ENCODE measurements around the gene VAPA.

Gene VAPA

DNA sequence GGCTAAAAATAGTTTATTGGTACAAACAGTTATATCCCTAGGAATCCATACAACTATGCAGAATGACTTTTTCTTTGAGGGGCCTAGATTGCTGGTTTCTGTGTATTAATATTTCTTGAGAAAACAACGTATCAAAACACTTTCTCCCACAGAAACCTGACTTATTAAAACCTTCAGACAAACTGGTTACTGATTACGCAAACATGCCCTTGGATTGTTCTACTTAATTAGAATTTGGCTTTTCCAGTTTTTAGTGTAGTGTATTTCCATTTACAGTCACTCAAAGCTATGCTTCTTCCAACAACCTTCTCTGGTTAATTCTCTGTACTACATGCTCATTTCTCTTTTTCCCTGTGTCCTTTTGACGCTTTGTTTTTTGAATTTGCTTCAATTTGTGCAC lies 20.0 kb downstream of the VAPA start:
- DNase-seq = no peak

DNA sequence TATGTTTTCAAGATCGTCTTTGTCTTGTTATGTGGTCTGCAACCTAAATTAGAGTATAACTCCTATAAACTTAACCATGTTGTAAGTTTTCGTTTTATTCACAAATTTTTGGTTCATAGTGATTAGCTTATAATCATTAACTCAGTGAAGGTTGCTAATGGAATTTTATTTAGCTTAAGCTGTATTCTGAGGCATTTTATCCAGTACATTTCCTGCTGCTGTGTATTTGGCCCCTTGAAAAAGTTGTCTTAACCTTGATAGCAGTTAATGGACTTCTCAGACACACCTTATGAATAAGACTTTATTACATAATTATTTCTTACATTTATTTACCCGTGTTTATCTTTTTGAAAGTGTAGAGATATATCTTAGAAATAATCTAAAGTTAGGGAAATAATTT lies 20.5 kb downstream of the VAPA start:
- DNase-seq = no peak

DNA sequence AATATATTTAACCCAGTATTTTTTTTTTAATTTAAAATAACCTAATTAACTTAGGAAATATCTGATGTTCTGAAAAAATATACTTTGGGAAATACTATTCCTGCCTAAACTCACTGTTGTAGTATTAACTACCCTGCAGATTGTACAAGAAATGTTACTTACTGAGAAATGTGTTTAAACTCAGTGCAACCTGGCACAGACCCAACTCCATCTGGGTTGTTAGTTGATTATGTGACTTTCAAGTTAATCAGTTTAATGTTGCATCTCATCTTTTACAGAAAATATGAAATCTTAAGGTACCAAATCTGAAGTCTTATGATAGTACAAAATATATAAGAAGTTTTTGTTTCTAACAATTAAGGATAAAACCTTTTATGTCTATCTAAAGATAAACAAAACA lies 27.3 kb downstream of the VAPA start:
- peak in 5 of 58 donors; percentile 2 to 50 (median 7) for DNase-seq

DNA sequence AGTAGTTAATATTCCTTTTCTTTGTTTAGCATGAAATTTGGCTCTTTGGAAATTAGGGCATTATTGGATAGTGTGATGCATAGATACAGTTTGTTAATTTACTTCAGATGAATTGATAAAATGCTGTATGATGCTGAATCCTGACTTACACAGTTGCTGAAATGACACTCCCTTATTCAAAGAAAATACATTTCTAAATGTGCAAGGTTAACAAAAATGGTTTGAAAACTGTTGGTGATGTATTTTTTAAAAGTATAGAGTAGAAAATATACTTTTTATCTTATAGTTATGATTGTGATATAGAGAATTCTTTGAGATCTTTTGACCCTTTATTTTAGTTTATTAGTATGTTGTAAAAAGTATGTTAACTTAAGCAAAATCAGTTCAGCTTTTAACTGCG lies 27.8 kb downstream of the VAPA start:
- no peak for DNase-seq

DNA sequence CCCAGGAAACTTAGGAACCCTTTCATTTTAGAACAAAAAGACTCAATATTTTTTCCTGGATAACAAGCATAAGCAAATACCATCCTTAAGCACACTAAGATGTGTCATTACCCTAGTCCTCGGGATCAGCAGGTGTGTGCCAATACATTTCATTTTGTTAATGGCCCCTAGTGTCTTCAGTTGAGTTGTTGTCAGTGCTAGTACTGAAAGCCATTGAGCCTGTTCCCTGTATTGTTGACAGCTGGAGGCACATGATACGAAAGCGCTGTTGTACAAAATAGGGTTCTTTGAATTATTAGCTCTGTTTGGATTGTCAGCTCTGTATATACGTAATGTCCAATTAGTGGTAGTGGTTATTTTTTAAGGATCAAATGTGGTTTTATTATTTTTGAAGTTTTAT lies 29.5 kb downstream of the VAPA start:
- DNase-seq = peak in 8 of 58 donors; percentile 7 to 61 (median 12)

DNA sequence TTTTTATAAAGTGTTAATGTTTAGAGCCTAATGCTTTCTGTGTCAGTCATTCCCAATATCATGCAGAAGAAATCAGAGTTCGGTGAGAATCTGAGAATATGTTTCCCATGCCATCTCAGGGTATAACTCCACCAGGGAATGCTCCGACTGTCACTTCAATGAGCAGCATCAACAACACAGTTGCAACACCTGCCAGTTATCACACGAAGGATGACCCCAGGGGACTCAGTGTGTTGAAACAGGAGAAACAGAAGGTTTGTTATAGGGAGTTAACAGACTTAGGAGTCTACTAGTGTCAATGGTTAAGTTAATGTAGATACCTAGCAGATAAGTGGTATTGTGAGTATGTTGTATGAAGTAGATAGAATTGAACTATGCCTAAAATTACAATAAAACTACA lies 31.0 kb downstream of the VAPA start:
- no peak for DNase-seq

DNA sequence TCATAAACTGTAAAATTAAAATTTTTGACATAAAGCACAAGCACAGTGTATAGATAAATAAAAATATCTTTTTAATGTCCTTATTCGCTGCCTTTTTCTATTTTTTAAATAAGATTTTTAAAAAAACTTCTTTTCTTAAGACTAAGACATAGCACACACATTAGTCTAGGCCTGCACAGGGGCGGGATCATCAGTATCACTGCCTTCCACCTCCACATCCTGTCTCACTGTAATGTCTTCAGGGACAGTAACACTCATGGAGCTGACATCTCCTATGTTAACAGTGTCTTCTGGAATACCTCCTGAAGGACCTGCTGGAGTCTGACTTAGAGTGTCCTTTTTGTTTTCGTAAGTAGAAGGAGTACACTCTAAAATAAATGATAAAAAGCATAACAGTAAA lies 33.0 kb downstream of the VAPA start:
- no peak for DNase-seq

DNA sequence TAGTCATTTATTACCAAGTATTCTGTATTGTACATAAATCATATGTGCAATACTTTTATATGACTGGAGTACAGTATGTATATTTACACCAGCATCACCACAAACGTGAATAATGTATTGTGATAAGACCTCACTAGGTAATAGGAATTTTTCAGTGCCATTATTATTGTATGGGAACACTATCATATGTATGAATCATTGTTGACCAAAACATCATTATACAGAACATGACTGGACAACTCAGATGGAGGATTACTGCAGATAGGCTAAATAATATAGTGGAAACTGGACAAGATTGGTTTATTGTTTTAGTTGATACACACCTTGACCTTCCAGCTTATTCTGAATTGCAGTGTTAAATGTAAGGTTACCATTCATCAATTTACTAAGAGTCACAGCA lies 33.4 kb downstream of the VAPA start:
- no peak for DNase-seq

DNA sequence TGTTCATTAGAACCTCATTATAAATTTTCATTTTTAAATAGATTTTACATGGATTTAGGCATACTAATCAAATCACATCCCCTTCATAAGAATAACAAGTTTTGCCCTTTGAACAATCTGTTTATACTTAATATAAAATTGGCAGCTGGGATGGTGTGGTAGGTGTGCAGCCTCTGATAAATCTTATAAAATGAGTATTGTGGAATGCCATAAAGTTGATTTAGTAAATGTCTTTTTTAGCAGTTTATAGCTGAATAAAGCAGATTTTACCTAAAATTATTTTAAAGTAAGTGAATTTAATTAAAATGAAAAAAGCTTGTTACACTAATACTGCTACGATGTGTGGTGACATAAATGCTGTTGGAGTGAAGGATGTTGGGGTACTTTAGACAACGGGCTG lies 35.5 kb downstream of the VAPA start:
- no peak for DNase-seq

DNA sequence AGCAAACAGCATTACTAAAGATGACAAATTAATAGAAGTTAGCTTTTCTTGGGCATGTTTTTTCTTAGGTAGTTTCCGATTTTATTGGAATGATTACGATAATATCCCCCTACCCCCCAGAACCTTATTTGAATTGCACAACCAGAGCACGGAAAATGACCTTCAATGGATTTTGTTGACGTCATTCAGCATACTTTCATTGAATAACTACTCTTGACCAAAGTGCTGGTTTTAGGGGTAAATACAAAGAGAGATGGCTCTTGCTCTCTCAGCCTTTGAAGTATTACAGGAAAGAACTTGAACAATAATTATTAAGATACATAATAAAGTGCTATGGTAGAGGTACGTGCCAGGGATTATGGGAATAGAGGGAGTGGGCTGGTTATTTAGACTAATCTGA lies 36.0 kb downstream of the VAPA start:
- no peak for DNase-seq

DNA sequence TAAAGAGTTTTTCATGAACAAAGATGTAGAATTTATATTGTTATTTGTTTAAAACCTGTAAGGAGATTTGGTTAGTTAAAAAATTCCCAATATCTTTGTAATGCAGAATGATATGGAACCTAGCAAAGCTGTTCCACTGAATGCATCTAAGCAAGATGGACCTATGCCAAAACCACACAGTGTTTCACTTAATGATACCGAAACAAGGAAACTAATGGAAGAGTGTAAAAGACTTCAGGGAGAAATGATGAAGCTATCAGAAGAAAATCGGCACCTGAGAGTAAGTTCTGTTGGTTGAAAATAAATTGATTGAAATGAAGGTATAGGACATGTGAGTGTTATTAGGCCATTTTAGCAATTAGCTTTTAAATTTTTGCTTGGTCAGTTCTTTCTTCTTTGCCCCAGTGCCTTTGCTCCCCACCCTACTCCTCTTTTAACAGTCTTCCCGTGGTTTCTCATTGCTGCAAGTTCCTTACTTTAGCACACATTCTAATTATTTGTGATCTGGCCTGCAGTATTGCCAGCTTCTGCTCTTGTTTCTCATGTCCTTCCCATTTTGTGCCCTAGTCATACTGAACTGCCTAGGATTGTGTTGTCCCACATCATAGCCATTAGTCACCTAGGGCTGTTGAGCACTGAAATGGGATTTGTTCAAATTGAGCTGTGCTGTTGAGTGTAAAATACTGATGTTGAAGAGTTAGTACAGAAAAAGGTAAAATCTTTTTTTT lies 36.6 kb downstream of the VAPA start:
- no peak for DNase-seq

DNA sequence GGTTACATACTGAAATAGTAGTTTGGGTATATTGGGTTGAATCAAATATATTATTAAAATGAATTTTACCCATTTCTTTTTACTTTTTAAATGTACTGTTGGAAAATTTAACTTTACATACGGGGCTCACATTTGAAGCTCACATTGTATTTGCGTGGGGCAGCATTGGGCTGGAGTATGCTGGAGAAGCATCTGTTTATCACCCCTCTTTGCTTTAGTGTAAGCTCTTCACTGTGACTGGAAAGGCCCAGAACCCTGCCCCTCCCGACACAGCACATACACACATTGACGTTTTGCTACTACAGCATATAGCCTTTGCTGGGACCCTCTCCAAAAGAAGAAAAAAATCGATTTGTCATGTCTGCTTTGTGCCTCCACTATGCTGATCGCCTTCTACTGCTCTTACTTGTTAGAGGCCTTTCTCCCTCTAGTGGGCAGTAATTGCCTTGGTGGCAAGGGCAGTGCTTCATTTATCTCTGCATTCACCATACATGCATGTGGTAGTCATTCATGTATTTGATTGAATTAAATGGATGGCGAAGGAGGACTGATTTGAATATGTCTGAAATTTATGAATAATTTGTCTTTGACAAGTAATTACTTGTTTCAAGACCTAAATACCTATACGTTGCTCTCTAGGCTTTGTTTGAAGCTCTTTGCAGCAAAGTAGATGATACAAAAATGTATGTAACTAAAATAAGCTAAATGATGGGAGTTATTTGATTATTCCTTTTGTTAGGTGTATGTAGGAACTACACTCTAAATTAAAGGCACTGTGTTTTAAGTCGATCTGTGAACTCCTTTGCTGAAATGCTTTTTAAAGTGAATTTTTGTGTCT lies 37.4 kb downstream of the VAPA start:
- DNase-seq = peak in 17 of 58 donors; percentile 7 to 66 (median 20)

DNA sequence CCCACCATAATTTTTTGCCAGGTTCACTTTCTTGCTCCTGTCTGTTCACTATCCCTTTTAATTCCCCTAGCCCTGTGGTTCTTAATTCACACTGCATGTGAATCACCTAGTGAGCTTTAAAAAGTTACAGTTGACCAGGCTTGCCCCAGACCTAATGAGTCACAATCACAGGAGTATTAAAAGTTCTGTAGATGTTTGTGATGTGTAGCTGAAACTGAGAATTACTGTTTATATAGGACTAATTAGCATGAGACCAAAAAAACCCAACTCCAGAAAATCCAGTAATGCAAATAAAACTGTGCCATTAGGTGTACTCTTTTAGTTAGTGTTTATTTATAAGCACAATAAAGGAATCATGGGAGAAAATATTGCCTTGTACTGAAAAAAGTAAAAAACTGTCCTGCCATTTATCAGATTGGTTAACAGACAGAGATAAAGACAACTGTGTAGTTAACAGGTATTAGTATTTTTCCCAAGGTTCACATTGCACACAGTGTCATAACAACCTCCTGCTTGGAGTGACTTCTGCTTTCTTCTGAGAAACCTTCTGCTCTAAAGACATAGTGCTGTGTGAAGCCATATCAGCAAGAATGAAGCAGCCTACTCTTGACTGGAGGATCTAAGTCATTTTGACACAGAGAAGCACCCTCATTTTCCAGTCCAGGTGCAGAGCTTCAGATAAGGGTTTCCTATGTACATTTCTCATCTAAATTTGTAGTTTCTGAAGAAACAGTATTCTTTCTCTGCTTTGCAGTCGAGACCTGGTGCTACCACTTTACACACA lies 39.0 kb downstream of the VAPA start:
- no peak for DNase-seq

DNA sequence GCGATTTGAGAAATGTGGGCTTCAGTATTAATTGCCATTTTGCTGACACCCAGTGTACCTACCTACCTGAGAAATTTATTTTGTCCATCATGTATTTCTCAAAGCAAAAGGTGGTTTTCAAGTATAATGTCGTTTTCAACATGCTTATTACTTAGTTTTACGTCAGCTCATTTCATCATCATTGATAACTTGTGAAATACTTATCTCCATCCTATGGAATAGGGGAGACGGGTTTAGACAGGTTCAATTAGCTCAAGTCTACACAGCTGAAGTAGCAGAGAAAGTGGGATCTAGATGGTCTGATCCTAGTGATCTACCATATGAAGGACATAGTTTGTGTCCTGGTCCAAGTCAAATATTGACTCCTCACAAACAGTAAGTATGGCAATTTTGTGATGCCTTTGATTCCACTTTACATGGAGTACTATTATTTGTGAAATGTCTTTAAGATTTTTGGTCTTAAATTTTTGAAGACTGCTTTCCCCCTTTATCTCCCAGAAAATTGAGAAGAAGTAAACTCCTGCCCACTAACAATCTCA lies 45.1 kb downstream of the VAPA start:
- no peak for DNase-seq

DNA sequence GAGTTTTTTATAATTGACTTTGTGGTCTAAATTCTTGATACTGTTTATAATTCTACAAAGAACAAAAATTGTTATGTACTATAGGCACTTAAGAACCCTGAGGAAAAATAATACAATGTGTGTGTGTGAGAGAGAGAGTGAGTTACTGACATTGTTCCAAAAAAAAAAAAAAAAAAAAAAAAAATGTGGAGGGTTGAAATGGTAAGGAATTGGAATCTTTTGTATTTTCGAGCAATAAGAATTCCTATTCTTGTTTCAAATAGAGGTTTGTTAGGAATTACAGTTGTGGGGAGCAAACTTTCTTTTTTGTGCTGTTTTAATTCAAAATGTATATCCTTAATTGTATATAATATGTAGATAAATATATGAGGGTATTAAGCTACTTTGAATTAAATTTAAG lies 45.7 kb downstream of the VAPA start:
- DNase-seq = no peak

DNA sequence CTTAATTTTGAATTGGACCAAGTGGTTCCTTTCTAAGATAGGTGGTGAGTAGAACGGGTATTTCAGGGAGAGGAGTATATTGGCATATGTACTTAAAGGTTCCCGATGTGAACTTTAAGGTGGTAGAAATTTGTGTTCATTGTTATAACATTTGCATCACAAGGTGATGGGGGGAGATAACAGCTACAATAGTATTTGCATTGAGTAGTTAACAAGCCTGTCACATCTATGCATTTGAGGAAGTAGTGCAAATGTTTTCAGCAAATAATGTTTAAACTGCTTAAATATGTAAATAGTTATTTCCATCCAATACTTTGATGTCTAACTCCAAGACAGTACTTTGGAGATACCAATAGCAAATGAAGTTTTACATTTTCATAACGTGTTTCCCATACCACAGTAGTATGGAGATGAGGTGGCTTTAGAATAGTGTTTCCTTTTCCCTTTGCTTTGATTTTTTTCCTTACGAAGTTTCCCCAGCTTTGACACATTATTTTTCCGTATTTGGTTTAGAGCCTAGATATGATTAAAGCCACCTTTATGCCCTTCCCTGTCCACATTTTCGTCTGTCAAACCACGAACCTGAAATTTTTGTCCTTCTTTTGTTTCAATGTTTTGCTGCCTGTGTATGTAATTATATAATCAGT lies 46.6 kb downstream of the VAPA start:
- DNase-seq = no peak

DNA sequence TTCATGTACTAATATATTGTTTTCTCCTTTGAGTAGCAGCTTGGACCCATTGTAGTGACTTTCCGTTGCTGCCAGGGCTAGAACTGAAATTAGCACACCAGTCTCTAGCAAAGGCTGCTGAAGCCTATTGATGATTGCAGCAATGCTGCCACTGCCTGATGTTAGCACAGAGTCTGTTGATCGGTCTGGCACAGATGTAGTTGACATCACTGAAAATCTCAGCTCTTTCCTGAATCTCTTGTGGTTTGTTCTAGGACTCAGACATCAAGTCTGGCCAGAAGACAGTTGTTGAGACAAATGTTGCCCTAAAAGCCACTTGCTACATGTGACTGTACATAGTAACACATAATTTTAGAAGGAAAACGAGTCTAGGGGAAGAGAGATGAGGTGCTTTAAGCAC lies 47.2 kb downstream of the VAPA start:
- DNase-seq = peak in 7 of 58 donors; percentile 9 to 38 (median 21)

DNA sequence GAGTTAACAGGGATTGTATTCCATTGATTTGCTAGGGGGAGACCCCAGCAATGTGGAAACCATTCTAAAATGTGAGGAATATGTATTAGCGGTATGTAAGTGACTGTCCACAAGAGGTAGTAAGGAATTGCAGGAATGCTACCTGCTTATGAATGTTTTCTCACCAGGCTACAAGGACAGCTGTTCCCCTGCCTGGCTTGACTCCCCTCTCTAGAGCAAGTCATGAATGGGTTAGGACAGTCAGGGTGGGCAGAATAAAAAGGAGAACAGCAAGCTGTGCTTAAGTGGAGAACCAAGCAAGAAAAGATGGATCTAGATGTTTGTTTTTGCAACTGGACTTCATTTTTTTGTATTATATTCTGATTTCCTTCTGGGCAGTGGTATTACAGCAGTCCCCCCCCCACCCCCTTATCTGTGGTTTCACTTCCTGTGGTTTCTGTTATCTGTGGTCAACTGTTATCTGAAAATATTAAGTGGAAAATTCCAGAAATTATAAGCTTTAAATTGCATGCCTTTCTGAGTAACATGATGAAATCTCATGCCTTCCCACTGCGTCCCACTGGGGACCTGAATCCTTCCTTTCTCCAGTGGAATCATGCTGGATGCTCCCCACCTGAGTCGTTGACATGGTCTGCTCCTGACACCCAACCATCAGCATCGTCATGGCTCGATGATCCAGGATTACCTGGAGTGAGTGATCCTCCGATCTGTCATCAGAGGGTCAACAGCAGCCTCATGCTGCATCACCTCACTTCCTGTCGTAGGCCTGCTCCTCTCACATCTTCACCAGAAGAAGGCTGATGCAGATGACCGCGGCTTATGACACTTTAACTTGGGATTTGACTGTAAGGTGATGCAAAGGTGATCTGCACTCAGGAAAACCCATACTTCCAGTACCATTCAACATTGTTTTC lies 52.2 kb downstream of the VAPA start:
- no peak for DNase-seq

DNA sequence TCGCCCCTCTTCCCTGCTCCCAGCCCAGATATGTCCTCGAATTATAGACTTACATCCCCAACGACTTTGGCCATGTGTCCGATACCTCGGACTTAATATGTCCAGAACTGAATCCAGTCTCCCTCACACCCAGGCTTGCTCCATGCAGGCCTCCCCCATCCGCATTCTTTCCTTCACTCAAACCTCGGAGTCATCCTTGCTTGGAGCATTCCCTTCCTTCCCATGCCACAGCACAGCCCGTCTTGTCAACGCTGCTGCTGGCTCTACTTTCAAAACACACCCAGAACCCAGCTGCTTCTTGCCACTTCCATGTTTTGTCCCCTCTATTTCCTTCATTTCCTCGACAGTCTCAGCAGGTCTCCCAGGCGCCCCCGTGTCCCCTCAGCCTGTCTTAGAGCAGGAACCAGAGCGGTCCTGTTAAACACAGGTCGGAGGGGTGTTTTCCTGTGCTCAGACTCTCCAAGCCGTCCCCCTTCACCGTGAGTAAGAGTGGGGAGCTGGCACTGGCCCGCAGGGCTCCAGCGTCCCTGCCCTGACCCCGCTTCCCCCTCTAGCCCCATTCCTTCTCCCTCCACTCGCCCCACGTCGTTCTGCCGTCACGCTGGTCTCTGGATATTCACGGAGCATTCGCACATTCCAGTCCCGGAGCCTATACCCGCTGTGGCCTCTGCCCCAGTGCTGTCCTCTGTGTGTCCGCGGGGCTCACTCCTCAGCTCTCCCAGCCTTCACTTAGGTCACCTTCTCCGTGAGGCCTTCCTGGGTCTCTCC lies 54.4 kb downstream of the VAPA start:
- no peak for DNase-seq
